ENCODE measurements around the gene VEPH1.

DNA sequence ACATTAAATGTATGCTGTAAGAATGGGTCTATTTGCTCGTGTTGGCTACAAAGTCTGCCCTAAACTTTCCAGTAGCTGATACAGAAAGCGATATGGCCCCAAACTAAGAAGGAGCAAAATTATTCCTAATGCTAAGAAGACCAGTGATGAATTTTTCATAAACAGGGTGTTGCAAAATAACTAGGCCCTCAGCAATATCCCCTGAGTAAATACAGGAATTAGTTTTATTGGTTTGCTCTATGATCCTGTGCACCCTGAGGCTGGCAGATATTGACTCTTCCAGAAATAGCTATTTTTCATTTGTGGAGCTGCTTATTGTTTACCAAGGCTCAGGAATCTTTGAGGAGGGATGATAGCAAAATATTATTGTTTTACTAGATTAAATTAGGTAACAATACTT, 282.3 kb downstream of the VEPH1 start:
- no peak for TF ChIP-seq CTCF (IDR thresholded peaks at IDR 0.05 in 4 of 5, conservative IDR thresholded peaks at IDR 0.05 in 1 of 5)
- TF ChIP-seq POLR2A (IDR thresholded peaks at IDR 0.05), result no peak

All from gastrocnemius medialis (tissue), 4 donors.